ENCODE results near the gene TMED3. TPM values are rescaled to one million over a fixed set of nuclear protein-coding genes. Genes with fewer than 3 reads are reported as not detected.

The TMED3 gene
- total RNA-seq, 1 experiment from 2014 or later: 58.6 TPM

DNA sequence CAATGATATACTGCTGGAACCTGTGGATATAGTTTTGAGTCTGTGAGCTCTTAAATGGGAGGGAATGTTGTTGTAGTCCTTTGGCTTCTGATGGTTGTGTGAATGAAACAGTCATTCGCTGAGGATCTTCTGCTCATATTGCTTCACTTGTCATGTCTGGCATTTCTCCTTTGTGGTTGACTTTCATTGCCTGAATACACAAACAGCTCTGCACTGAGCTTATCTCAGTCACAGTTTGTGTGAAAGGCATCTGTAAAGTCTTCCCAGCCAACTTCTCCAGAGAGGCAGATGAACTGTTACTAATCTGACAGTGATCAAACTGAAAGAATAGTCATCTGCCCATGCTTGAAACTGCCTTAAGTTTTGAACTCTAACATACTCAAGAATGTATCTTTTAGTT lies 59.8 kb downstream of the TMED3 start:
- no peak for TF ChIP-seq EZH2 (IDR thresholded peaks at IDR 0.05; ENCODE audit: low read depth)
- TF ChIP-seq, protein P1, sequence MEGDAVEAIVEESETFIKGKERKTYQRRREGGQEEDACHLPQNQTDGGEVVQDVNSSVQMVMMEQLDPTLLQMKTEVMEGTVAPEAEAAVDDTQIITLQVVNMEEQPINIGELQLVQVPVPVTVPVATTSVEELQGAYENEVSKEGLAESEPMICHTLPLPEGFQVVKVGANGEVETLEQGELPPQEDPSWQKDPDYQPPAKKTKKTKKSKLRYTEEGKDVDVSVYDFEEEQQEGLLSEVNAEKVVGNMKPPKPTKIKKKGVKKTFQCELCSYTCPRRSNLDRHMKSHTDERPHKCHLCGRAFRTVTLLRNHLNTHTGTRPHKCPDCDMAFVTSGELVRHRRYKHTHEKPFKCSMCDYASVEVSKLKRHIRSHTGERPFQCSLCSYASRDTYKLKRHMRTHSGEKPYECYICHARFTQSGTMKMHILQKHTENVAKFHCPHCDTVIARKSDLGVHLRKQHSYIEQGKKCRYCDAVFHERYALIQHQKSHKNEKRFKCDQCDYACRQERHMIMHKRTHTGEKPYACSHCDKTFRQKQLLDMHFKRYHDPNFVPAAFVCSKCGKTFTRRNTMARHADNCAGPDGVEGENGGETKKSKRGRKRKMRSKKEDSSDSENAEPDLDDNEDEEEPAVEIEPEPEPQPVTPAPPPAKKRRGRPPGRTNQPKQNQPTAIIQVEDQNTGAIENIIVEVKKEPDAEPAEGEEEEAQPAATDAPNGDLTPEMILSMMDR (conservative IDR thresholded peaks at IDR 0.05): no peak
- H3K4me3 ChIP-seq: no peak overlapping the region
- DNase-seq: no peak
- H3F3A ChIP-seq (ENCODE audit: insufficient read depth, low read depth): no peaks in the 10 kb centered on the region
- H3K27me3 ChIP-seq (ENCODE audit: insufficient read depth, low read depth): no peaks in the 10 kb centered on the region
- H2AFZ ChIP-seq: no peak overlapping the region
- H3K4me1 ChIP-seq (replicated peaks; ENCODE audit: insufficient read depth): no peaks in the 10 kb centered on the region
- H3K79me2 ChIP-seq (ENCODE audit: low read depth): no peaks in the 10 kb centered on the region
- H4K20me1 ChIP-seq (ENCODE audit: insufficient read depth): no peaks in the 10 kb centered on the region
- no peak overlapping the region for H3K4me2 ChIP-seq
- no TSS peak for BruUV-seq (replicated peaks)
- POLR2A ChIA-PET (ENCODE audit: unreplicated experiment): no interaction called here
- intact Hi-C loops (cut with micrococcal nuclease; ENCODE audit: unreplicated experiment): no loop called here
- H3K27ac ChIP-seq: no peak overlapping the region
- H3K36me3 ChIP-seq (ENCODE audit: low read depth): no peaks in the 10 kb centered on the region
- H3K9me3 ChIP-seq (ENCODE audit: insufficient read depth, low read depth): no peaks in the 10 kb centered on the region
- no peaks in the 10 kb centered on the region for H3K9me2 ChIP-seq (ENCODE audit: insufficient read depth)
- CTCF ChIA-PET: no interaction called here

DNA sequence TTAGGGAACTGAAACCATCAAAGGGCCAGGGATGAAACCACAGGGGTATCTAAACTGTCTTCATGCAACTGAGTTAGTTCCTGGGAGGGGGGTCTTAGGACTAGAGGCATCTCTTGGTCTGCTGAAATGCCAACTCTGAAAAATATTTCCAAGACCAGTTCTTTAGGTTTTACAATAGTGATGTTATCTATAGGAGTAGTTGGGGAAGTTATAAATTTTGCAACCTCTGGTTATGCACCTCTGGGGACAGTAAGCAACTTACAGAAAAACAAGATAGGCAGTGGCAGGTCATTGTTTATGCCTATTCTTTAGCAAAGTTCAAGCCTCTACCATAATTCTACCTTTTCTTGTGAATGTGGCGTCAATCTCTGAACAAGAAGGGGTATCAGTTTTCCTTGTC lies 60.7 kb downstream of the TMED3 start:
- CTCF ChIA-PET: no interaction called here
- no peak overlapping the region for H3K4me3 ChIP-seq
- no TSS peak for BruUV-seq (replicated peaks)
- H3K4me1 ChIP-seq (replicated peaks; ENCODE audit: insufficient read depth): no peaks in the 10 kb centered on the region
- H2AFZ ChIP-seq: no peak overlapping the region
- intact Hi-C loops (cut with micrococcal nuclease; ENCODE audit: unreplicated experiment): no loop called here
- POLR2A ChIA-PET (ENCODE audit: unreplicated experiment): no interaction called here
- no peak overlapping the region for H3K27ac ChIP-seq
- no peaks in the 10 kb centered on the region for H3K27me3 ChIP-seq (ENCODE audit: insufficient read depth, low read depth)
- no peak for TF ChIP-seq EZH2 (IDR thresholded peaks at IDR 0.05; ENCODE audit: low read depth)
- TF ChIP-seq, protein P1 (conservative IDR thresholded peaks at IDR 0.05): no peak
- H3K9me3 ChIP-seq (ENCODE audit: insufficient read depth, low read depth): no peaks in the 10 kb centered on the region
- H3F3A ChIP-seq (ENCODE audit: insufficient read depth, low read depth): no peaks in the 10 kb centered on the region
- no peak for DNase-seq
- no peaks in the 10 kb centered on the region for H3K79me2 ChIP-seq (ENCODE audit: low read depth)
- H3K36me3 ChIP-seq (ENCODE audit: low read depth): no peaks in the 10 kb centered on the region
- no peaks in the 10 kb centered on the region for H4K20me1 ChIP-seq (ENCODE audit: insufficient read depth)
- H3K9me2 ChIP-seq (ENCODE audit: insufficient read depth): no peaks in the 10 kb centered on the region
- no peak overlapping the region for H3K4me2 ChIP-seq

DNA sequence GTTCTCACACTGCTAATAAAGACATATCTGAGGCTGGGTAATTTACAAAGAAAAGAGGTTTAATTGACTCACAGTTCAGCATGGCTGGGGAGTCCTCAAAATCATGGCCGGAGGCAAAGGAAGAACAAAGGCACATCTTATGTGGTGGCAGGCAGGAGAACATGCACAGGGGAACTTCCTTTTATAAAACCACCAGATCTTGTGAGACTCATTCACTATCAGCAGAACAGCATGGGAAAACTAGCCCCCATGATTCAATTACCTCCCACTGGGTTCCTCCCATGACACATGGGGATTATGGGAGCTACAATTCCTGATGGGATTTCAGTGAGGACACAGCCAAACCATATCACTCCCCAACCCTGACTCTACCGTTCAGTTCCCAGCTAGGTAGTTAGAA lies 61.5 kb downstream of the TMED3 start:
- CTCF ChIA-PET: no interaction called here
- POLR2A ChIA-PET (ENCODE audit: unreplicated experiment): no interaction called here
- DNase-seq: no peak

More for the DNA sequence above, 61.5 kb downstream of the TMED3 start:
- intact Hi-C loops (cut with micrococcal nuclease; ENCODE audit: unreplicated experiment): no loop called here
- Histone ChIP-seq H3K9me3 (ENCODE audit: insufficient read depth, low read depth) (no peaks in the 10 kb centered on the region), H2AFZ (no peak overlapping the region), H3K9me2 (ENCODE audit: insufficient read depth) (no peaks in the 10 kb centered on the region), H3K36me3 (ENCODE audit: low read depth) (no peaks in the 10 kb centered on the region), H3K4me3 (no peak overlapping the region), H4K20me1 (ENCODE audit: insufficient read depth) (no peaks in the 10 kb centered on the region), H3K27ac (no peak overlapping the region), H3K4me1 (replicated peaks; ENCODE audit: insufficient read depth) (no peaks in the 10 kb centered on the region), H3K79me2 (ENCODE audit: low read depth) (no peaks in the 10 kb centered on the region), H3K27me3 (ENCODE audit: insufficient read depth, low read depth) (no peaks in the 10 kb centered on the region), H3F3A (ENCODE audit: insufficient read depth, low read depth) (no peaks in the 10 kb centered on the region), H3K4me2 (no peak overlapping the region)
- BruUV-seq (replicated peaks): no TSS peak
- TF ChIP-seq, protein P1 (conservative IDR thresholded peaks at IDR 0.05): no peak
- no peak for TF ChIP-seq EZH2 (IDR thresholded peaks at IDR 0.05; ENCODE audit: low read depth)

Other genes starting within 250 kb of the TMED3 start
- gene RASGRF1, start 220.3 kb upstream of the TMED3 start, total RNA-seq (2021): 2.3 and 6.0 TPM in 2 replicates
- gene ANKRD34C, start 28.4 kb upstream of the TMED3 start, total RNA-seq (2021): not detected in 2 replicates
- gene MINAR1, start 121.2 kb downstream of the TMED3 start, total RNA-seq (2021): 0.15 and 0.22 TPM in 2 replicates

Measured in PC-9 (cell line).